GM12875 (cell line): ENCODE data around the gene VEGFA.

Experiments used
- H3K4me3 ChIP-seq: one replicate; pipeline ENCODE4 v1.5.1; 2011; ENCODE audit warnings: low read depth, low read length, control low read depth
- CTCF ChIP-seq: IDR thresholded peaks from 2 replicates; pipeline ENCODE4 v1.5.1; 2011; ENCODE audit warnings: low read depth, mild to moderate bottlenecking, control low read depth, inconsistent platforms, low read length, moderate library complexity, borderline replicate concordance; ENCODE audit not compliant: insufficient read depth

The VEGFA gene

DNA sequence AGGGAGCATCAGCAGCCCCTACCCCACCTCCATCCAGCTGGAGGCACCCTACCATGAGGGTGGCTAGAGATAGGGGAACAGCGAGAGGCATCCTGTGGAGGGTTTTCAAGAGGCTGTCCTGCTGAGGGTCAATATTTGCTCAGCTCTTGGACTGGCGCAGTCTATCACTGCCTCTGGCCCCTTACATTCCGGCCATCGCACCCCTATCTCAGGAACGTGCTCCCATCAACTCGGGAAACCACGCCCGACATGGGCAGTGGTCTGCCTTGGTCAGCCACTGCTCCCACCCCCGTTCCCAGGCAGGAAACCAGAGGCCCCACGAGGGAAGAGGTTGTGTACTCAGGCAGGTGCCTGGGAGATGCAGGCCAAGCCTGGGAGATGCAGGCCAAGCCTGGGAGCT, 57.9 kb downstream of the VEGFA start:
- H3K4me3 ChIP-seq, result no peak overlapping the region
- no peak for TF ChIP-seq CTCF

DNA sequence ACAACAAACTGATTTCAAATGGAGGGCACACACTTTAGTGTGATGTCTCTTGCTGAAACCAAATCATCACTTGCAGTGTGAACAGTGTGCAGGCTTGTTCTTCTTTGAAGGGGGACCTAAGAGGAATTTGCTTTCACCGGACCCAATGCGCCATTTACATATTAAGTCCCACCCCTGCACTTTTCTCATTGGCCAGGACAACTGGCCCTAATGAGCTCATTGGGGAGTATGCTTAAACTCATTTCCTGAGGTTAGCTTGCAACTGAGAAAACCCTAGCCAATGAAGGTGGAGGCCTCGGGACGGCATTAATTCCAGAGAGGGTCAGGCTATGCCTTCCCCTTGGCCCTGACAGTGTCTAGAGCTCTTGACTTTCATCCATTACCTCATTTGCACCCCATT, 58.7 kb downstream of the VEGFA start:
- no peak for TF ChIP-seq CTCF
- H3K4me3 ChIP-seq, result no peak overlapping the region

GRCh38 chr6:43829470-43829869, 59.5 kb downstream of the VEGFA start:
- no peak for TF ChIP-seq CTCF
- no peak overlapping the region for H3K4me3 ChIP-seq

GRCh38 chr6:43830775-43831174, 60.8 kb downstream of the VEGFA start:
- no peak for TF ChIP-seq CTCF

GRCh38 chr6:43831191-43831590, 61.2 kb downstream of the VEGFA start:
- no peak for TF ChIP-seq CTCF

More at GRCh38 chr6:43830775-43831174, 60.8 kb downstream of the VEGFA start:
- no peak overlapping the region for H3K4me3 ChIP-seq

DNA sequence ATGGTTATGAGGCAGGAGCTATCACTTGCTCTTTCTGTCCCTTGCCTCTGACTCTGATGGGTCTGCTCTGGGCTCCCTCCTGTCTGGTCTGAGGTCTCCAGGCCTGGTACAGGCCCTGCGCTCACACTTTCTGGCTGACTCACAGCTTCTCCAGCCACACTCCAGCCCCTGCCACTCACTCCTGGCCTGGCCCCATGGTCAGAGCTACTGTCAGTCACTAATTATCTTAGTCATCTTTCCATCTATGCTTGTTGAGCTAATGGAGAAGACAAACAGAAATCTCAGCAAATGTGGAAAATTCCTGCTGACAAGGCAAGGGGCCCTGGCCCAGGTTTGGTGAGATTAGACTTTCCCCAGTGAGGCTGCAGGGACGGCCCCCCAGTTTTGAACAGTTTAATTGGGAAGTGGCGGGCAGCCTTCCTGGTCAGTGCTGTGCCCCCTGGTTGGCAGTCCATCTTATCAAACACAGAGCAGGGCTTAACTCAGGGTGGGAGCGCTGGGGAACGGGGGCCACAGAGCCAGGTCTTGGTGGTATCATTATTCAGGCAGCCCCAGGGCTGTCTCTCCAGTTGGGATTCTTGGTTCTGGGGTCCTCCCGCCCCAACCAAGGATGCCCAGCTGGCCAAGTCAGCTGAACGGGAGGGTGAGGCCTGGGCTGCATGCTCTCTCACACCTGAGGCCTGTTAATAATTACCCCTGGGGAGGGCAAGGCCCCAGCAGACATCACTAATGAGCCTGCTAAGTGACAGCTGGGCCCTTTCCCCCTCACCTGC, 63.4 kb downstream of the VEGFA start:
- no peak overlapping the region for H3K4me3 ChIP-seq
- no peak for TF ChIP-seq CTCF

More at GRCh38 chr6:43831191-43831590, 61.2 kb downstream of the VEGFA start:
- H3K4me3 ChIP-seq, result no peak overlapping the region

DNA sequence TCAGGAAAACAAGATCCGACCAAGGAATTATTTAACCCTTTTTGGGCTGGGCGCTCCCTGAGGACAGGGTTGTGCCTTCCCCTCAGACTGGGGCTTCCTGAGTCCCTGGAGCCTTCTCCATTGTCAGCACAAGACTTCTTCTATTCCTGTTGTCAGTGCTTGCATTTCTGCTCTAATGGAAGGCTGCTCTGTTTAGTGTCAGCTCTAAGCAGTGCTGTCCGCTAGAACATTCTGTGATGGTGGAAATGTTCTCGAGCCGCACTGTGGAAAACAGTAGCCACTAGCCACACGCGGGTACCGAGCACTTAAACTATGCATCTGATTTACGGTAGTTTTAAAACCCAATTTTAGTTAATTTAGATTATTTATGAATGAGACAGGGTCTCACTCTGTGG, 64.0 kb downstream of the VEGFA start:
- no peak overlapping the region for H3K4me3 ChIP-seq
- no peak for TF ChIP-seq CTCF
